ENCODE results near the gene ERC2.

DNA sequence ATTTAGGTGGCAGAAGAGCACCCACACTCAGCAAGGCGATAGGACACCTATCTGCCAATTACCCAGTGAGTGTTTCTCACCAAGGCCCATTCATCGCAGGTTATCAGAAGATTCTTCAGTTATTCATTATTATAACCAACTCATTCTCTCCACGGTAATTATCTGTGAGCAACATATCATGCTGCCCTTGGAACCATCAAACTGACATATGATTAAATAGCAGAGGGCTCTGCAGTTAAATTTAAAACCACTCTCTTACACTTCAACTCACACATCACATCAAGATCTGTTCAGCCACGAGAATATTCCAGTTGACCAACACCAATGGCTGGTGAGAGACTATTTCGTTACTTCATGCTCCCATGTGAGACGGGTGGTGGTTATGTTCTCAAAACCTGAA lies 489.3 kb downstream of the ERC2 start:
- TF ChIP-seq, protein P1, sequence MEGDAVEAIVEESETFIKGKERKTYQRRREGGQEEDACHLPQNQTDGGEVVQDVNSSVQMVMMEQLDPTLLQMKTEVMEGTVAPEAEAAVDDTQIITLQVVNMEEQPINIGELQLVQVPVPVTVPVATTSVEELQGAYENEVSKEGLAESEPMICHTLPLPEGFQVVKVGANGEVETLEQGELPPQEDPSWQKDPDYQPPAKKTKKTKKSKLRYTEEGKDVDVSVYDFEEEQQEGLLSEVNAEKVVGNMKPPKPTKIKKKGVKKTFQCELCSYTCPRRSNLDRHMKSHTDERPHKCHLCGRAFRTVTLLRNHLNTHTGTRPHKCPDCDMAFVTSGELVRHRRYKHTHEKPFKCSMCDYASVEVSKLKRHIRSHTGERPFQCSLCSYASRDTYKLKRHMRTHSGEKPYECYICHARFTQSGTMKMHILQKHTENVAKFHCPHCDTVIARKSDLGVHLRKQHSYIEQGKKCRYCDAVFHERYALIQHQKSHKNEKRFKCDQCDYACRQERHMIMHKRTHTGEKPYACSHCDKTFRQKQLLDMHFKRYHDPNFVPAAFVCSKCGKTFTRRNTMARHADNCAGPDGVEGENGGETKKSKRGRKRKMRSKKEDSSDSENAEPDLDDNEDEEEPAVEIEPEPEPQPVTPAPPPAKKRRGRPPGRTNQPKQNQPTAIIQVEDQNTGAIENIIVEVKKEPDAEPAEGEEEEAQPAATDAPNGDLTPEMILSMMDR (IDR thresholded peaks at IDR 0.05): no peak
- TF ChIP-seq POLR2AphosphoS5 (IDR thresholded peaks at IDR 0.05): no peak
- TF ChIP-seq EP300 (IDR thresholded peaks at IDR 0.05): no peak

All from upper lobe of left lung (tissue), 4 donors.